HepG2 (cell line): ENCODE measurements around the gene KCNE2. TPM values are rescaled to one million over a fixed set of nuclear protein-coding genes. Genes with fewer than 3 reads are reported as not detected.
"Not testable (repeated sequence)": the region's sequence is repeated elsewhere in the genome, so short reads cannot be mapped to it uniquely, and the experiment has no call there.

Source experiments
- ATAC-seq: fragments of 200-7000 bp; cut with Tn5 transposase; 3 replicates; pipeline ENCODE4 v1.9.1; 2020; ENCODE audit warnings: mild to moderate bottlenecking, moderate library complexity
- BruUV-seq: library from RNA; stranded (reverse); fragments of 400-500 nt; replicated peaks from 2 replicates; lab custom pipeline; 2021; lab: Mats Ljungman, UMichigan
- CTCF ChIA-PET: fragments of 300-600 bp; formaldehyde crosslinking; extraction: SDS; loops from one replicate; lab custom pipeline; 2021; ENCODE audit warnings: low total read pairs, inconsistent platforms, low intra/inter-chr PET ratio; lab: Yijun Ruan, JAX
- POLR2A ChIA-PET: fragments of 350-600 bp; sonication (Branson Sonifier 250); formaldehyde crosslinking; loops from one replicate; lab custom pipeline; 2020; ENCODE audit warnings: antibody characterized with exemption, inconsistent platforms; lab: Yijun Ruan, JAX
- DNase-seq: peaks from one replicate; pipeline ENCODE4 v3.0.0-alpha.2; 2015; ENCODE audit warnings: low spot score
- FAIRE-seq: peaks from 3 replicates; lab custom pipeline; 2011; peaks lifted over from hg19 to GRCh38; lab: Jason Lieb, UNC
- H2AFZ ChIP-seq: one replicate; pipeline ENCODE4 v1.6.1; 2011; ENCODE audit warnings: low read length, inconsistent platforms
- H3K27ac ChIP-seq: fragments of 300-600 bp; 3 replicates; pipeline ENCODE4 v1.8.0; 2011; ENCODE audit warnings: mixed run types, mild to moderate bottlenecking, mixed read lengths, low read length, inconsistent platforms; ENCODE audit not compliant: insufficient read depth; ENCODE audit errors: extremely low read length
- H3K27me3 ChIP-seq, 2 experiments: fragments of 200-600 bp in 1 of 2; 2 replicates in 1 of 2; 3 replicates in 1 of 2; pipeline versions ENCODE4 v1.6.0 to v1.8.0; 2011; ENCODE audit warnings: low read length in 2 of 2, mild to moderate bottlenecking in 2 of 2, moderate library complexity in 2 of 2, inconsistent platforms in 1 of 2; ENCODE audit not compliant: insufficient read depth in 2 of 2, control insufficient read depth in 1 of 2
- H3K36me3 ChIP-seq, 2 experiments: fragments of 200-600 bp in 1 of 2; replicated peaks in 1 of 2; 2 replicates in 1 of 2; 3 replicates in 1 of 2; pipeline versions ENCODE4 v1.5.1 to v1.8.0; 2011; ENCODE audit warnings: low read length in 2 of 2, inconsistent platforms in 1 of 2; ENCODE audit not compliant: insufficient read depth in 2 of 2, control insufficient read depth in 1 of 2
- H3K4me1 ChIP-seq: 2 replicates; pipeline ENCODE4 v1.5.1; 2012; ENCODE audit warnings: low read length, inconsistent platforms; ENCODE audit not compliant: insufficient read depth
- H3K4me2 ChIP-seq: 2 replicates; pipeline ENCODE4 v1.6.0; 2011; ENCODE audit warnings: low read depth, low read length, inconsistent platforms
- H3K4me3 ChIP-seq, 3 experiments: fragments of 200-600 bp in 1 of 3; sonication (generic), shearing (Covaris generic) in 1 of 3; replicated peaks in 1 of 3; 2 replicates each; pipeline ENCODE4 v1.5.1; 2011 to 2016; ENCODE audit warnings: low read length in 3 of 3, inconsistent platforms in 2 of 3, low read depth in 2 of 3, mild to moderate bottlenecking in 2 of 3, control low read depth in 1 of 3, mixed read lengths in 1 of 3; ENCODE audit not compliant: insufficient read depth in 1 of 3
- H3K79me2 ChIP-seq: one replicate; pipeline ENCODE4 v1.6.1; 2011; ENCODE audit warnings: low read length, inconsistent platforms; ENCODE audit not compliant: insufficient read depth
- H3K9ac ChIP-seq: 2 replicates; pipeline ENCODE4 v1.6.0; 2011; ENCODE audit warnings: mild to moderate bottlenecking, low read depth, low read length, inconsistent platforms; ENCODE audit not compliant: insufficient read depth
- H3K9me3 ChIP-seq: 2 replicates; pipeline ENCODE4 v1.5.1; 2012; ENCODE audit warnings: mild to moderate bottlenecking, low read length
- H4K20me1 ChIP-seq: 2 replicates; pipeline ENCODE4 v1.6.0; 2011; ENCODE audit warnings: inconsistent platforms, mild to moderate bottlenecking, low read length, moderate library complexity; ENCODE audit not compliant: insufficient read depth
- AKNA ChIP-seq: sonication (generic); formaldehyde crosslinking; IDR thresholded peaks from 2 replicates; pipeline ENCODE4 v1.4.0; 2020; ENCODE audit warnings: missing genetic modification reagents, borderline replicate concordance
- MBNL3 ChIP-seq: fragments of 250-450 bp; sonication (Bioruptor Pico); conservative IDR thresholded peaks from 2 replicates; pipeline ENCODE4 v1.8.0; 2022; ENCODE audit warnings: mild to moderate bottlenecking, inconsistent platforms
- NONO ChIP-seq, 2 experiments: fragments of 450-650 bp in 1 of 2; sonication (generic) in 1 of 2; formaldehyde crosslinking in 1 of 2; IDR thresholded peaks in 1 of 2; conservative IDR thresholded peaks in 1 of 2; 2 replicates each; pipeline versions ENCODE4 v1.6.1 to v1.8.0; 2017 to 2022; ENCODE audit warnings: mild to moderate bottlenecking in 1 of 2, missing genetic modification reagents in 1 of 2, moderate library complexity in 1 of 2
- SRY ChIP-seq: sonication (generic); formaldehyde crosslinking; IDR thresholded peaks from 2 replicates; pipeline ENCODE4 v1.8.0; 2022; ENCODE audit warnings: mild to moderate bottlenecking, missing genetic modification reagents
- TEAD3 ChIP-seq: optimal IDR thresholded peaks from 2 replicates; pipeline ENCODE3; 2016; ENCODE audit warnings: borderline replicate concordance
- ZNF230 ChIP-seq: sonication (generic); formaldehyde crosslinking; IDR thresholded peaks from 2 replicates; pipeline ENCODE4 v1.4.0; 2020; ENCODE audit warnings: mild to moderate bottlenecking, missing genetic modification reagents
- ZNF274 ChIP-seq: sonication (generic); formaldehyde crosslinking; IDR thresholded peaks from 2 replicates; pipeline ENCODE4 v1.5.1; 2020; ENCODE audit warnings: mild to moderate bottlenecking, missing genetic modification reagents
- ZNF570 ChIP-seq: sonication (generic); formaldehyde crosslinking; IDR thresholded peaks from 2 replicates; pipeline ENCODE4 v1.4.0; 2020; ENCODE audit warnings: mild to moderate bottlenecking, missing genetic modification reagents, borderline replicate concordance
- ZZZ3 ChIP-seq: sonication (generic); formaldehyde crosslinking; IDR thresholded peaks from 2 replicates; pipeline ENCODE4 v1.4.0; 2020; ENCODE audit warnings: missing genetic modification reagents, mild to moderate bottlenecking, borderline replicate concordance
- WGBS: methylation state at CpG from one replicate; pipeline ENCODE4 v1.1.6; 2017; ENCODE audit warnings: low lambda C conversion rate; 5-methylcytosine and 5-hydroxymethylcytosine counted together
- in situ Hi-C: cut with HindIII; loops from 2 replicates; pipeline ENCODE4 v1.10.0; 2017; ENCODE audit warnings: low pct_unique_long_range_greater_than_20kb; ENCODE audit not compliant: extremely low pct_ligation_motif_present
- intact Hi-C: fragments of 100-400 bp; cut with micrococcal nuclease; formaldehyde crosslinking; loops from one replicate; pipeline ENCODE4 v1.10.0; 2022; ENCODE audit not compliant: unreplicated experiment
- polyA plus RNA-seq, 8 experiments: library from polyadenylated mRNA; depleted of rRNA in 3 of 8; stranded (reverse) in 7 of 8; unstranded in 1 of 8; fragments of >200 nt; fragmentation: Illumina TruSeq in 4 of 8; extraction: Trizol in 4 of 8; gene quantifications; 2 replicates each; pipeline versions ENCODE4 v1.2.1 to v1.2.3, GENCODE V29; 2011 to 2016; ENCODE audit warnings: low read depth in 4 of 8, missing spikeins in 1 of 8, mixed read lengths in 1 of 8; ENCODE audit not compliant: insufficient read depth in 1 of 8
- total RNA-seq, 5 experiments: library from RNA; depleted of rRNA; stranded (reverse); fragments of >200 nt; fragmentation: Illumina TruSeq; extraction: Trizol; gene quantifications; 2 replicates each; pipeline ENCODE4 v1.2.3, GENCODE V29; 2016; ENCODE audit warnings: low read depth in 1 of 5
- TF ChIP-seq, protein P1 (sequence below): sonication (generic); formaldehyde crosslinking; IDR thresholded peaks from 2 replicates; pipeline ENCODE4 v1.4.0; 2020; ENCODE audit warnings: mild to moderate bottlenecking, missing genetic modification reagents, borderline replicate concordance

Gene KCNE2
- total and polyA plus RNA-seq, 2 of the 13 experiments (the other 11 are each of a cell fraction or from before 2014, with no cell fraction given): not detected

DNA sequence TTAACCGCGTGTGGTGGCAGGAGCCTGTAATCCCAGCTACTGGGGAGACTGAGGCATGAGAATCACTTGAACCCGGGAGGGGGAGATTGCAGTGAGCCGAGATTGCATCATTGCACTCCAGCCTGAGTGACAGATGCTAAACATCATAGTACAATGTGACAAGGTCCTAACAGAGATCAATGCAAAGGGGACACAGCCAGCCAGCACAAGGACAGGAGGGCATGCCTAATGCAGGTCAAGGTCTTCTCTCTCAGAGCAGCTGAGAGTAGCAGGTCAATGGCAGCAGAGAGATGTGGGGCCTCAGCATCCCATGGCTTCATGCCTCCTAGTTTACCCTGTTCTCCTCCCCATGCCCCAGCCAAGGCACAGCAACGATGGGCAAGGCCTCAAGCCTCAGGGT is 8.5 kb downstream of the KCNE2 start (continued):
- TF ChIP-seq, protein P1, sequence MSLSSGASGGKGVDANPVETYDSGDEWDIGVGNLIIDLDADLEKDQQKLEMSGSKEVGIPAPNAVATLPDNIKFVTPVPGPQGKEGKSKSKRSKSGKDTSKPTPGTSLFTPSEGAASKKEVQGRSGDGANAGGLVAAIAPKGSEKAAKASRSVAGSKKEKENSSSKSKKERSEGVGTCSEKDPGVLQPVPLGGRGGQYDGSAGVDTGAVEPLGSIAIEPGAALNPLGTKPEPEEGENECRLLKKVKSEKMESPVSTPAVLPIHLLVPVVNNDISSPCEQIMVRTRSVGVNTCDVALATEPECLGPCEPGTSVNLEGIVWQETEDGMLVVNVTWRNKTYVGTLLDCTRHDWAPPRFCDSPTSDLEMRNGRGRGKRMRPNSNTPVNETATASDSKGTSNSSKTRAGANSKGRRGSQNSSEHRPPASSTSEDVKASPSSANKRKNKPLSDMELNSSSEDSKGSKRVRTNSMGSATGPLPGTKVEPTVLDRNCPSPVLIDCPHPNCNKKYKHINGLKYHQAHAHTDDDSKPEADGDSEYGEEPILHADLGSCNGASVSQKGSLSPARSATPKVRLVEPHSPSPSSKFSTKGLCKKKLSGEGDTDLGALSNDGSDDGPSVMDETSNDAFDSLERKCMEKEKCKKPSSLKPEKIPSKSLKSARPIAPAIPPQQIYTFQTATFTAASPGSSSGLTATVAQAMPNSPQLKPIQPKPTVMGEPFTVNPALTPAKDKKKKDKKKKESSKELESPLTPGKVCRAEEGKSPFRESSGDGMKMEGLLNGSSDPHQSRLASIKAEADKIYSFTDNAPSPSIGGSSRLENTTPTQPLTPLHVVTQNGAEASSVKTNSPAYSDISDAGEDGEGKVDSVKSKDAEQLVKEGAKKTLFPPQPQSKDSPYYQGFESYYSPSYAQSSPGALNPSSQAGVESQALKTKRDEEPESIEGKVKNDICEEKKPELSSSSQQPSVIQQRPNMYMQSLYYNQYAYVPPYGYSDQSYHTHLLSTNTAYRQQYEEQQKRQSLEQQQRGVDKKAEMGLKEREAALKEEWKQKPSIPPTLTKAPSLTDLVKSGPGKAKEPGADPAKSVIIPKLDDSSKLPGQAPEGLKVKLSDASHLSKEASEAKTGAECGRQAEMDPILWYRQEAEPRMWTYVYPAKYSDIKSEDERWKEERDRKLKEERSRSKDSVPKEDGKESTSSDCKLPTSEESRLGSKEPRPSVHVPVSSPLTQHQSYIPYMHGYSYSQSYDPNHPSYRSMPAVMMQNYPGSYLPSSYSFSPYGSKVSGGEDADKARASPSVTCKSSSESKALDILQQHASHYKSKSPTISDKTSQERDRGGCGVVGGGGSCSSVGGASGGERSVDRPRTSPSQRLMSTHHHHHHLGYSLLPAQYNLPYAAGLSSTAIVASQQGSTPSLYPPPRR (CRISPR knock-in tag): peak; percentile 89; the same call in 1 of the 2 replicates
- TF ChIP-seq ZNF274 (CRISPR knock-in tag) (no peak), ZZZ3 (CRISPR knock-in tag) (peak; percentile 42; the same call in 1 of the 2 replicates), NONO (IDR thresholded peaks at IDR 0.05) (no peak), NONO (CRISPR knock-in tag; conservative IDR thresholded peaks at IDR 0.05) (peak; percentile 72), MBNL3 (CRISPR knock-in tag) (no peak), ZNF570 (CRISPR knock-in tag) (no peak), SRY (no peak), AKNA (CRISPR knock-in tag) (no peak), TEAD3 (CRISPR knock-in tag) (peak; percentile 85), ZNF230 (0 out of 2 replicates have a peak, but pooled peaks have one; percentile 37)

DNA sequence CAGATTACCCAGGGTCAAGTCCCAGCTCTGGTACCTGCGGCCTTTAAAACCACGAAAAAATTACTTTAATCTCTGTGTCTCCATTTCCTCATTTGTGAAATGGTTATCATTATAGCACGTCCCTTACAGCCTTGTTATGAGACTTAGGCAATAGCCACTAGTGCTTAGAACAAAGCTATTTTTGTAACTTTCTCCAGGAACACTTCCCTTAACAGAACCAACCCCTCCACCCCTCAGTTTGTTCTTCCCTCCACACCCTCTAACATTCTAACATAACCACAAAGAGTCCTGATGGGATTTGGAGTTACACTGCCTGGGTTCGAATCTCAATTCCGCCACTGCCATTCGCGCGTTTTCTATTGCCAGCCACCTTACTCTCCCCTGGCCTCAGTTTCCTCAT is 10.7 kb downstream of the KCNE2 start:
- H3K27ac ChIP-seq, H3K9ac ChIP-seq, intact Hi-C loops, POLR2A ChIA-PET, H2AFZ ChIP-seq, DNase-seq, H4K20me1 ChIP-seq, H3K79me2 ChIP-seq, H3K36me3 ChIP-seq, H3K4me2 ChIP-seq, ATAC-seq, CTCF ChIA-PET, H3K9me3 ChIP-seq, H3K4me3 ChIP-seq, H3K27me3 ChIP-seq, in situ Hi-C loops, BruUV-seq: not testable (repeated sequence)
- WGBS: no CpG with 5 or more reads among the region's 8 CpGs
- peaks cover 25% of the 10 kb centered on the region for H3K4me1 ChIP-seq
- FAIRE-seq: peak; percentile 4
